Measurements from ENCODE around the gene ZGPAT. TPM values are rescaled to one million over a fixed set of nuclear protein-coding genes. Genes with fewer than 3 reads are reported as not detected.
A peak's percentile ranks its signal among the peaks of the same experiment; 100 is the strongest.

ZGPAT gene
- total RNA-seq, 1 donor from 2014 or later = 42.6 TPM

GRCh38 chr20:63680857-63681608, 26.8 kb upstream of the ZGPAT start:
- TF ChIP-seq CTCF (IDR thresholded peaks at IDR 0.05; ENCODE audit: insufficient read depth, low read length, poor library complexity, severe bottlenecking) = no peak
- no peaks in the 10 kb centered on the region for H3K36me3 ChIP-seq (ENCODE audit: control insufficient read depth, insufficient read depth, low read length)
- H3K4me3 ChIP-seq (ENCODE audit: low read depth, low read length) = no peak overlapping the region
- no peaks in the 10 kb centered on the region for H3K27me3 ChIP-seq (ENCODE audit: control insufficient read depth, insufficient read depth, low read length)
- no peak for DNase-seq (ENCODE audit: low read depth)

- Histone ChIP-seq H3K36me3 (ENCODE audit: control insufficient read depth, insufficient read depth, low read length) (no peaks in the 10 kb centered on the region), H3K27me3 (ENCODE audit: control insufficient read depth, insufficient read depth, low read length) (no peaks in the 10 kb centered on the region), H3K4me3 (ENCODE audit: low read depth, low read length) (no peak overlapping the region)
- no peak for TF ChIP-seq CTCF (IDR thresholded peaks at IDR 0.05; ENCODE audit: insufficient read depth, low read length, poor library complexity, severe bottlenecking)
- DNase-seq (ENCODE audit: low read depth) = no peak
Observed at GRCh38 chr20:63681609-63682142, 26.2 kb upstream of the ZGPAT start.

- no peak overlapping the region for H3K4me3 ChIP-seq (ENCODE audit: low read depth, low read length)
- H3K27me3 ChIP-seq (ENCODE audit: control insufficient read depth, insufficient read depth, low read length) = no peaks in the 10 kb centered on the region
- H3K36me3 ChIP-seq (ENCODE audit: control insufficient read depth, insufficient read depth, low read length) = no peaks in the 10 kb centered on the region
- TF ChIP-seq CTCF (IDR thresholded peaks at IDR 0.05; ENCODE audit: insufficient read depth, low read length, poor library complexity, severe bottlenecking) = no peak
- DNase-seq (ENCODE audit: low read depth) = peak; percentile 96
Observed at GRCh38 chr20:63682384-63683139, 25.3 kb upstream of the ZGPAT start.

- no peak for DNase-seq (ENCODE audit: low read depth)
- TF ChIP-seq CTCF (IDR thresholded peaks at IDR 0.05; ENCODE audit: insufficient read depth, low read length, poor library complexity, severe bottlenecking) = no peak
- H3K4me3 ChIP-seq (ENCODE audit: low read depth, low read length) = no peak overlapping the region
- H3K36me3 ChIP-seq (ENCODE audit: control insufficient read depth, insufficient read depth, low read length) = no peaks in the 10 kb centered on the region
- no peaks in the 10 kb centered on the region for H3K27me3 ChIP-seq (ENCODE audit: control insufficient read depth, insufficient read depth, low read length)
Observed at GRCh38 chr20:63685269-63686026, 22.4 kb upstream of the ZGPAT start.

- no peak for DNase-seq (ENCODE audit: low read depth)
- Histone ChIP-seq H3K27me3 (ENCODE audit: control insufficient read depth, insufficient read depth, low read length) (no peaks in the 10 kb centered on the region), H3K36me3 (ENCODE audit: control insufficient read depth, insufficient read depth, low read length) (no peaks in the 10 kb centered on the region), H3K4me3 (ENCODE audit: low read depth, low read length) (no peak overlapping the region)
- TF ChIP-seq CTCF (IDR thresholded peaks at IDR 0.05; ENCODE audit: insufficient read depth, low read length, poor library complexity, severe bottlenecking) = no peak
Observed at GRCh38 chr20:63686094-63686491, 21.7 kb upstream of the ZGPAT start.
